Jurkat, Clone E6-1 (cell line): ENCODE measurements around the gene MYOF.

Experiments used
- DNase-seq: peaks from one replicate; pipeline ENCODE4 v3.0.0-alpha.2; 2011; ENCODE audit warnings: low read depth, low spot score
- H3K4me3 ChIP-seq: 2 replicates; pipeline ENCODE4 v1.5.1; 2011; ENCODE audit warnings: mild to moderate bottlenecking, low read length, control low read depth, moderate library complexity

The MYOF gene

GRCh38 chr10:93408783-93409182, 73.4 kb downstream of the MYOF start:
- H3K4me3 ChIP-seq, result no peak overlapping the region
- no peak for DNase-seq

GRCh38 chr10:93406364-93407145, 75.6 kb downstream of the MYOF start:
- no peak for DNase-seq

GRCh38 chr10:93404048-93404354, 78.1 kb downstream of the MYOF start:
- DNase-seq, result no peak
- no peak overlapping the region for H3K4me3 ChIP-seq

More at GRCh38 chr10:93406364-93407145, 75.6 kb downstream of the MYOF start:
- H3K4me3 ChIP-seq, result no peak overlapping the region

- H3K4me3 ChIP-seq, result no peak overlapping the region
- no peak for DNase-seq
Observed at GRCh38 chr10:93403152-93404047, 78.7 kb downstream of the MYOF start.

GRCh38 chr10:93402192-93402591, 79.9 kb downstream of the MYOF start:
- H3K4me3 ChIP-seq, result no peak overlapping the region
- no peak for DNase-seq

- H3K4me3 ChIP-seq, result no peak overlapping the region
- no peak for DNase-seq
Observed at GRCh38 chr10:93398528-93398927, 83.6 kb downstream of the MYOF start.

- no peak for DNase-seq
- H3K4me3 ChIP-seq, result no peak overlapping the region
Observed at GRCh38 chr10:93397020-93397419, 85.1 kb downstream of the MYOF start.

- DNase-seq, result no peak
- no peak overlapping the region for H3K4me3 ChIP-seq
Observed at GRCh38 chr10:93393211-93393610, 88.9 kb downstream of the MYOF start.

GRCh38 chr10:93392121-93392520, 90.0 kb downstream of the MYOF start:
- H3K4me3 ChIP-seq, result no peak overlapping the region
- DNase-seq, result no peak

GRCh38 chr10:93390306-93391090, 91.6 kb downstream of the MYOF start:
- no peak for DNase-seq
- no peak overlapping the region for H3K4me3 ChIP-seq

- no peak for DNase-seq
- no peak overlapping the region for H3K4me3 ChIP-seq
Observed at GRCh38 chr10:93386631-93387369, 95.3 kb downstream of the MYOF start.

GRCh38 chr10:93385345-93385744, 96.8 kb downstream of the MYOF start:
- H3K4me3 ChIP-seq, result no peak overlapping the region
- DNase-seq, result no peak

- no peak overlapping the region for H3K4me3 ChIP-seq
- DNase-seq, result no peak
Observed at GRCh38 chr10:93384006-93384405, 98.1 kb downstream of the MYOF start.

GRCh38 chr10:93383562-93383981, 98.6 kb downstream of the MYOF start:
- DNase-seq, result no peak
- H3K4me3 ChIP-seq, result no peak overlapping the region

- DNase-seq, result no peak
Observed at GRCh38 chr10:93379731-93380575, 102.2 kb downstream of the MYOF start.

GRCh38 chr10:93378997-93379730, 103.0 kb downstream of the MYOF start:
- no peak overlapping the region for H3K4me3 ChIP-seq
- DNase-seq, result no peak

More at GRCh38 chr10:93379731-93380575, 102.2 kb downstream of the MYOF start:
- no peak overlapping the region for H3K4me3 ChIP-seq

GRCh38 chr10:93378039-93378438, 104.1 kb downstream of the MYOF start:
- H3K4me3 ChIP-seq, result no peak overlapping the region
- DNase-seq, result no peak
